K562 (cell line): Measurements from ENCODE around the gene PRR14. TPM values are rescaled to one million over a fixed set of nuclear protein-coding genes. Genes with fewer than 3 reads are reported as not detected.

Experiments used
- CREBBP ChIP-seq: IDR thresholded peaks from one replicate; pipeline ENCODE4 v1.6.1; 2012; ENCODE audit warnings: low read depth, mild to moderate bottlenecking, control low read depth, inconsistent platforms, low read length
- FOXM1 ChIP-seq, 2 experiments: fragments of 450-650 bp in 1 of 2; sonication (generic) in 1 of 2; formaldehyde crosslinking in 1 of 2; IDR thresholded peaks; 2 replicates each; pipeline versions ENCODE4 v1.6.1 to v1.9.0; 2017 to 2022; ENCODE audit warnings: low read depth in 2 of 2, mild to moderate bottlenecking in 2 of 2, missing genetic modification reagents in 1 of 2, moderate library complexity in 1 of 2
- HNRNPL ChIP-seq: fragments of 200-400 bp; formaldehyde crosslinking; IDR thresholded peaks from 2 replicates; pipeline ENCODE4 v1.6.1; 2017; ENCODE audit warnings: low read depth, mild to moderate bottlenecking, low read length
- NEUROD1 ChIP-seq: fragments of 150-350 bp; IDR thresholded peaks from 2 replicates; pipeline ENCODE4 v1.6.1; 2014; ENCODE audit warnings: borderline replicate concordance, low read length, low read depth; ENCODE audit not compliant: partially characterized antibody
- SOX6 ChIP-seq: fragments of 450-650 bp; IDR thresholded peaks from 2 replicates; pipeline ENCODE4 v1.6.1; 2014; ENCODE audit warnings: mild to moderate bottlenecking
- SRF ChIP-seq, 2 experiments: fragments of 250-450, 450-650 bp in 1 of 2; sonication (Bioruptor Pico) in 1 of 2; sonication (generic) in 1 of 2; formaldehyde crosslinking; IDR thresholded peaks; 2 replicates each; pipeline versions ENCODE4 v1.5.0 to v1.5.1; 2020 to 2022; ENCODE audit warnings: mild to moderate bottlenecking in 1 of 2, missing genetic modification reagents in 1 of 2
- ZBTB26 ChIP-seq: fragments of 450-650 bp; formaldehyde crosslinking; IDR thresholded peaks from 2 replicates; pipeline ENCODE4 v1.4.0; 2022; ENCODE audit warnings: missing genetic modification characterization
- ZFP30 ChIP-seq: fragments of 250-450 bp; sonication (Bioruptor Pico); IDR thresholded peaks from 2 replicates; pipeline ENCODE4 v1.8.0; 2022; ENCODE audit warnings: moderate library complexity, mild to moderate bottlenecking, inconsistent platforms, borderline replicate concordance
- ZFP36 ChIP-seq: fragments of 150-350 bp; IDR thresholded peaks from 2 replicates; pipeline ENCODE4 v1.6.1; 2018; ENCODE audit warnings: low read length, low read depth; ENCODE audit not compliant: partially characterized antibody
- ZNF408 ChIP-seq: fragments of 250-450 bp; sonication (Bioruptor Pico); IDR thresholded peaks from 2 replicates; pipeline ENCODE4 v1.4.0; 2020; ENCODE audit warnings: low read depth, mild to moderate bottlenecking, moderate library complexity
- polyA plus RNA-seq, 8 experiments: library from polyadenylated mRNA; depleted of rRNA in 4 of 8; stranded (reverse) in 5 of 8; unstranded in 3 of 8; fragments of >200 nt; fragmentation: Nextera tagmentation in 2 of 8; fragmentation: Illumina TruSeq in 1 of 8; extraction: Ambion mirVana in 2 of 8; extraction: Trizol in 1 of 8; gene quantifications; 2 replicates each; pipeline versions ENCODE4 v1.2.1 to v1.2.3, GENCODE V29; 2011 to 2014; ENCODE audit warnings: inconsistent platforms in 1 of 8, missing spikeins in 1 of 8
- total RNA-seq, 7 experiments: library from RNA; depleted of rRNA in 6 of 7; stranded (reverse); fragments of >200 nt in 6 of 7; fragmentation: Illumina TruSeq in 2 of 7; extraction: Trizol in 2 of 7; gene quantifications; 2 replicates each; pipeline versions ENCODE4 v1.2.1 to v1.2.3, GENCODE V29; 2011 to 2021; ENCODE audit warnings: low replicate concordance in 1 of 7
- TF ChIP-seq, protein P1 (sequence below): fragments of 450-650 bp; IDR thresholded peaks from 2 replicates; pipeline ENCODE4 v1.6.1; 2016; ENCODE audit warnings: mild to moderate bottlenecking, moderate library complexity

Gene PRR14
- total and polyA plus RNA-seq, 9 of the 15 experiments (the other 6 are each of a cell fraction or from before 2014, with no cell fraction given) = 2.2 to 63.1 (median 11.5) TPM

GRCh38 chr16:30698139-30698815, 47.5 kb downstream of the PRR14 start (continued):
- TF ChIP-seq CREBBP = no peak
- TF ChIP-seq SOX6 = peak; percentile 60
- TF ChIP-seq FOXM1 (IDR thresholded peaks at IDR 0.05; ENCODE audit: low read depth) = peak; percentile 55; the same call in 1 of the 2 replicates
- peak; percentile 59 for TF ChIP-seq FOXM1 (CRISPR knock-in tag; IDR thresholded peaks at IDR 0.05; ENCODE audit: low read depth)
- TF ChIP-seq, protein P1, sequence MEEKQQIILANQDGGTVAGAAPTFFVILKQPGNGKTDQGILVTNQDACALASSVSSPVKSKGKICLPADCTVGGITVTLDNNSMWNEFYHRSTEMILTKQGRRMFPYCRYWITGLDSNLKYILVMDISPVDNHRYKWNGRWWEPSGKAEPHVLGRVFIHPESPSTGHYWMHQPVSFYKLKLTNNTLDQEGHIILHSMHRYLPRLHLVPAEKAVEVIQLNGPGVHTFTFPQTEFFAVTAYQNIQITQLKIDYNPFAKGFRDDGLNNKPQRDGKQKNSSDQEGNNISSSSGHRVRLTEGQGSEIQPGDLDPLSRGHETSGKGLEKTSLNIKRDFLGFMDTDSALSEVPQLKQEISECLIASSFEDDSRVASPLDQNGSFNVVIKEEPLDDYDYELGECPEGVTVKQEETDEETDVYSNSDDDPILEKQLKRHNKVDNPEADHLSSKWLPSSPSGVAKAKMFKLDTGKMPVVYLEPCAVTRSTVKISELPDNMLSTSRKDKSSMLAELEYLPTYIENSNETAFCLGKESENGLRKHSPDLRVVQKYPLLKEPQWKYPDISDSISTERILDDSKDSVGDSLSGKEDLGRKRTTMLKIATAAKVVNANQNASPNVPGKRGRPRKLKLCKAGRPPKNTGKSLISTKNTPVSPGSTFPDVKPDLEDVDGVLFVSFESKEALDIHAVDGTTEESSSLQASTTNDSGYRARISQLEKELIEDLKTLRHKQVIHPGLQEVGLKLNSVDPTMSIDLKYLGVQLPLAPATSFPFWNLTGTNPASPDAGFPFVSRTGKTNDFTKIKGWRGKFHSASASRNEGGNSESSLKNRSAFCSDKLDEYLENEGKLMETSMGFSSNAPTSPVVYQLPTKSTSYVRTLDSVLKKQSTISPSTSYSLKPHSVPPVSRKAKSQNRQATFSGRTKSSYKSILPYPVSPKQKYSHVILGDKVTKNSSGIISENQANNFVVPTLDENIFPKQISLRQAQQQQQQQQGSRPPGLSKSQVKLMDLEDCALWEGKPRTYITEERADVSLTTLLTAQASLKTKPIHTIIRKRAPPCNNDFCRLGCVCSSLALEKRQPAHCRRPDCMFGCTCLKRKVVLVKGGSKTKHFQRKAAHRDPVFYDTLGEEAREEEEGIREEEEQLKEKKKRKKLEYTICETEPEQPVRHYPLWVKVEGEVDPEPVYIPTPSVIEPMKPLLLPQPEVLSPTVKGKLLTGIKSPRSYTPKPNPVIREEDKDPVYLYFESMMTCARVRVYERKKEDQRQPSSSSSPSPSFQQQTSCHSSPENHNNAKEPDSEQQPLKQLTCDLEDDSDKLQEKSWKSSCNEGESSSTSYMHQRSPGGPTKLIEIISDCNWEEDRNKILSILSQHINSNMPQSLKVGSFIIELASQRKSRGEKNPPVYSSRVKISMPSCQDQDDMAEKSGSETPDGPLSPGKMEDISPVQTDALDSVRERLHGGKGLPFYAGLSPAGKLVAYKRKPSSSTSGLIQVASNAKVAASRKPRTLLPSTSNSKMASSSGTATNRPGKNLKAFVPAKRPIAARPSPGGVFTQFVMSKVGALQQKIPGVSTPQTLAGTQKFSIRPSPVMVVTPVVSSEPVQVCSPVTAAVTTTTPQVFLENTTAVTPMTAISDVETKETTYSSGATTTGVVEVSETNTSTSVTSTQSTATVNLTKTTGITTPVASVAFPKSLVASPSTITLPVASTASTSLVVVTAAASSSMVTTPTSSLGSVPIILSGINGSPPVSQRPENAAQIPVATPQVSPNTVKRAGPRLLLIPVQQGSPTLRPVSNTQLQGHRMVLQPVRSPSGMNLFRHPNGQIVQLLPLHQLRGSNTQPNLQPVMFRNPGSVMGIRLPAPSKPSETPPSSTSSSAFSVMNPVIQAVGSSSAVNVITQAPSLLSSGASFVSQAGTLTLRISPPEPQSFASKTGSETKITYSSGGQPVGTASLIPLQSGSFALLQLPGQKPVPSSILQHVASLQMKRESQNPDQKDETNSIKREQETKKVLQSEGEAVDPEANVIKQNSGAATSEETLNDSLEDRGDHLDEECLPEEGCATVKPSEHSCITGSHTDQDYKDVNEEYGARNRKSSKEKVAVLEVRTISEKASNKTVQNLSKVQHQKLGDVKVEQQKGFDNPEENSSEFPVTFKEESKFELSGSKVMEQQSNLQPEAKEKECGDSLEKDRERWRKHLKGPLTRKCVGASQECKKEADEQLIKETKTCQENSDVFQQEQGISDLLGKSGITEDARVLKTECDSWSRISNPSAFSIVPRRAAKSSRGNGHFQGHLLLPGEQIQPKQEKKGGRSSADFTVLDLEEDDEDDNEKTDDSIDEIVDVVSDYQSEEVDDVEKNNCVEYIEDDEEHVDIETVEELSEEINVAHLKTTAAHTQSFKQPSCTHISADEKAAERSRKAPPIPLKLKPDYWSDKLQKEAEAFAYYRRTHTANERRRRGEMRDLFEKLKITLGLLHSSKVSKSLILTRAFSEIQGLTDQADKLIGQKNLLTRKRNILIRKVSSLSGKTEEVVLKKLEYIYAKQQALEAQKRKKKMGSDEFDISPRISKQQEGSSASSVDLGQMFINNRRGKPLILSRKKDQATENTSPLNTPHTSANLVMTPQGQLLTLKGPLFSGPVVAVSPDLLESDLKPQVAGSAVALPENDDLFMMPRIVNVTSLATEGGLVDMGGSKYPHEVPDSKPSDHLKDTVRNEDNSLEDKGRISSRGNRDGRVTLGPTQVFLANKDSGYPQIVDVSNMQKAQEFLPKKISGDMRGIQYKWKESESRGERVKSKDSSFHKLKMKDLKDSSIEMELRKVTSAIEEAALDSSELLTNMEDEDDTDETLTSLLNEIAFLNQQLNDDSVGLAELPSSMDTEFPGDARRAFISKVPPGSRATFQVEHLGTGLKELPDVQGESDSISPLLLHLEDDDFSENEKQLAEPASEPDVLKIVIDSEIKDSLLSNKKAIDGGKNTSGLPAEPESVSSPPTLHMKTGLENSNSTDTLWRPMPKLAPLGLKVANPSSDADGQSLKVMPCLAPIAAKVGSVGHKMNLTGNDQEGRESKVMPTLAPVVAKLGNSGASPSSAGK = no peak
- no peak for TF ChIP-seq ZNF408 (CRISPR knock-in tag)
- peak; percentile 77 for TF ChIP-seq NEUROD1
- no peak for TF ChIP-seq ZFP30 (CRISPR knock-in tag)
- TF ChIP-seq ZFP36 = no peak
- peak in 1 of 2 experiments; percentile 59; a peak in 1 of 4 replicates for TF ChIP-seq SRF (CRISPR knock-in tag; IDR thresholded peaks at IDR 0.05)
- TF ChIP-seq HNRNPL = peak; percentile 58; the same call in 1 of the 2 replicates
- TF ChIP-seq ZBTB26 (CRISPR knock-in tag) = 0 out of 2 replicates have a peak, but pooled peaks have one; percentile 20
